ENCODE results near the gene ZAR1L.

Gene ZAR1L

DNA sequence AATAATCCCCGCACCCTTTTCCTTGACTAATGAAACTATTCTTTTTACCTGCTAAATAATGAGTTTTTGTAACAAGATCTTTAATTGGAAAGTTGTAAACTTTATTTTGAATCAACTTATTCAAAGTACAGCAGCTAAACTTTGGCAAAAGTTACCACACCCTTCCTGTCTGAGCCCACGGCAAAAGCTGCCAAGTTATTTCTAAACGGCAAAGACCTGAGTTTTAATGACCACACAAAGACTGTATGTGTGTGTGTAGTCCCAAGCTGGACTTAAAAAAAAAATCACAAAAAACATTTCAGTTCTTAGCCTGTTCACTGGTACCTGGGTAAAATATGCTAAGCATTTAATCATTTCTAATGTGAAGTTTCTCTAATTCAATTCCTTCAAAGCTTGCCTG, 60.7 kb downstream of the ZAR1L start:
- DNase-seq: no peak

DNA sequence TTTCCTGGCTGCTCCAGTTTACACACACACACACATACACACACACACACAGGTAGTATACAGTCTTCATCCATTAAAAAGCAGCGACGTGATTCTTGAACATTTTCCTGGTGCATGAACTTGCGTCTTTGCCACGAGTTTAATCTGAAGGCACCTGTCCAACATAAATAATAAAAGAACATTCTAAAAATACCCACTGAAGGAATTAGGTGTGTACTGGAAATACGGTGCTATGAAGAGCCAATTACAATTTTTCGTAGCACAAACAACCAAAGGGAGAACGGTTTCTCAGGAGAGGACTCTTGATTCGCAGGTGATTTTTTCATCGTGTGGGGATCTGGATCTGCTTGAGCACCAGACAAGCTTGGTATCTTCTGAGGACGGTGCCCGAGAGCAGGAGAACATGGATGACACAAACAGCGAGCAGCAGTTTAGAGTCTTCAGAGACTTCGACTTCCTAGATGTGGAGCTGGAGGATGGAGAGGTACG, 61.2 kb downstream of the ZAR1L start:
- DNase-seq: no peak

Measured in GOT3 (cell line).